WTC11 (cell line): Measurements from ENCODE around the gene ARL4D. TPM values are rescaled to one million over a fixed set of nuclear protein-coding genes. Genes with fewer than 3 reads are reported as not detected.

ENCODE experiments used
- ATAC-seq: fragments of 200-7000 bp; cut with Tn5 transposase; 2 replicates; pipeline ENCODE4 v1.10.0; 2021; ENCODE audit warnings: mild to moderate bottlenecking, moderate library complexity
- CTCF ChIA-PET: fragments of 300-600 bp; sonication (Branson Sonifier 250); formaldehyde crosslinking; loops from one replicate; lab custom pipeline; 2021; ENCODE audit warnings: antibody characterized with exemption; lab: Charles Lee
- POLR2A ChIA-PET: fragments of 350-600 bp; sonication (Branson Sonifier 250); formaldehyde crosslinking; loops from one replicate; lab custom pipeline; 2021; ENCODE audit warnings: antibody characterized with exemption; lab: Charles Lee
- DNase-seq: peaks from one replicate; pipeline ENCODE4 v3.0.0; 2021; ENCODE audit warnings: low spot score
- H3K27ac Mint-ChIP-seq: 2 replicates; pipeline ENCODE4 v1.8.0; 2021; ENCODE audit warnings: mixed read lengths
- H3K27me3 Mint-ChIP-seq: 2 replicates; pipeline ENCODE4 v1.8.0; 2021; ENCODE audit warnings: low read depth, mild to moderate bottlenecking, moderate library complexity, mixed read lengths
- H3K36me3 Mint-ChIP-seq: 2 replicates; pipeline ENCODE4 v1.8.0; 2021; ENCODE audit warnings: mixed read lengths
- H3K4me1 Mint-ChIP-seq: 2 replicates; pipeline ENCODE4 v1.8.0; 2022; ENCODE audit warnings: mixed read lengths
- H3K4me3 Mint-ChIP-seq: 2 replicates; pipeline ENCODE4 v1.8.0; 2021; ENCODE audit warnings: mild to moderate bottlenecking, moderate library complexity, mixed read lengths
- H3K9me3 Mint-ChIP-seq: 2 replicates; pipeline ENCODE4 v1.8.0; 2021; ENCODE audit warnings: mixed read lengths
- ARID4B ChIP-seq: sonication (generic); formaldehyde crosslinking; IDR thresholded peaks from 2 replicates; pipeline ENCODE4 v1.8.0; 2023; ENCODE audit warnings: missing genetic modification reagents, mild to moderate bottlenecking, borderline replicate concordance
- ATF3 ChIP-seq: sonication (generic); formaldehyde crosslinking; conservative IDR thresholded peaks from 2 replicates; pipeline ENCODE4 v1.8.1; 2022; ENCODE audit warnings: mild to moderate bottlenecking, missing genetic modification reagents
- ATF6 ChIP-seq: sonication (generic); formaldehyde crosslinking; IDR thresholded peaks from 2 replicates; pipeline ENCODE4 v1.8.1; 2023; ENCODE audit warnings: mild to moderate bottlenecking, missing genetic modification reagents
- CDX4 ChIP-seq: fragments of 250-450 bp; sonication (Bioruptor Pico); IDR thresholded peaks from 2 replicates; pipeline ENCODE4 v1.9.0; 2021; ENCODE audit warnings: moderate library complexity, mild to moderate bottlenecking, inconsistent platforms, borderline replicate concordance
- CREM ChIP-seq: sonication (generic); formaldehyde crosslinking; IDR thresholded peaks from 2 replicates; pipeline ENCODE4 v1.8.1; 2022; ENCODE audit warnings: mild to moderate bottlenecking, missing genetic modification reagents, moderate library complexity
- E2F5 ChIP-seq: sonication (generic); formaldehyde crosslinking; IDR thresholded peaks from 2 replicates; pipeline ENCODE4 v1.8.1; 2022; ENCODE audit warnings: mild to moderate bottlenecking, moderate library complexity, missing genetic modification reagents
- ERG ChIP-seq: fragments of 250-450 bp; sonication (Bioruptor Pico); IDR thresholded peaks from 2 replicates; pipeline ENCODE4 v1.8.0; 2021; ENCODE audit warnings: mild to moderate bottlenecking
- HMGXB4 ChIP-seq: sonication (generic); formaldehyde crosslinking; IDR thresholded peaks from 2 replicates; pipeline ENCODE4 v1.8.1; 2023; ENCODE audit warnings: mild to moderate bottlenecking, moderate library complexity, missing genetic modification reagents
- IRF2 ChIP-seq: sonication (generic); formaldehyde crosslinking; IDR thresholded peaks from 2 replicates; pipeline ENCODE4 v1.8.0; 2022; ENCODE audit warnings: low read depth, missing genetic modification reagents, borderline replicate concordance
- NFATC4 ChIP-seq: fragments of 250-450 bp; sonication (Bioruptor Pico); IDR thresholded peaks from 2 replicates; pipeline ENCODE4 v1.9.0; 2021; ENCODE audit warnings: mild to moderate bottlenecking
- NFE2L1 ChIP-seq: sonication (generic); formaldehyde crosslinking; IDR thresholded peaks from 2 replicates; pipeline ENCODE4 v1.8.1; 2023; ENCODE audit warnings: missing genetic modification reagents
- OVOL2 ChIP-seq: fragments of 250-450 bp; sonication (Bioruptor Pico); IDR thresholded peaks from 2 replicates; pipeline ENCODE4 v1.9.0; 2021; ENCODE audit warnings: mild to moderate bottlenecking, borderline replicate concordance
- RORB ChIP-seq: fragments of 250-450 bp; sonication (Bioruptor Pico); IDR thresholded peaks from 2 replicates; pipeline ENCODE4 v1.9.0; 2021; ENCODE audit warnings: mild to moderate bottlenecking
- TP53 ChIP-seq: sonication (generic); formaldehyde crosslinking; IDR thresholded peaks from 2 replicates; pipeline ENCODE4 v1.8.1; 2023; ENCODE audit warnings: mild to moderate bottlenecking, missing genetic modification reagents
- USF1 ChIP-seq: sonication (generic); formaldehyde crosslinking; IDR thresholded peaks from 2 replicates; pipeline ENCODE4 v1.8.0; 2022; ENCODE audit warnings: mild to moderate bottlenecking, missing genetic modification reagents
- ZBTB43 ChIP-seq: sonication (generic); formaldehyde crosslinking; IDR thresholded peaks from 2 replicates; pipeline ENCODE4 v1.8.1; 2023; ENCODE audit warnings: mild to moderate bottlenecking, missing genetic modification reagents
- ZNF219 ChIP-seq: sonication (generic); formaldehyde crosslinking; IDR thresholded peaks from 2 replicates; pipeline ENCODE4 v1.8.0; 2023; ENCODE audit warnings: missing genetic modification reagents, mild to moderate bottlenecking, borderline replicate concordance
- ZNF263 ChIP-seq: sonication (generic); formaldehyde crosslinking; IDR thresholded peaks from 2 replicates; pipeline ENCODE4 v1.8.1; 2022; ENCODE audit warnings: low read depth, mild to moderate bottlenecking, moderate library complexity, missing genetic modification reagents
- total RNA-seq: library from RNA; stranded (reverse); gene quantifications from 3 replicates; pipeline ENCODE4 v1.2.3, GENCODE V29; 2021

ARL4D gene
- total RNA-seq, 1 experiment from 2014 or later = 11.9 TPM

- no peak for TF ChIP-seq ERG (CRISPR knock-in tag)
Measured at GRCh38 chr17:43368740-43369506, 29.9 kb upstream of the ARL4D start (continued).

- H3K4me1 Mint-ChIP-seq = peaks cover 32% of the 10 kb centered on the region
- ChIA-PET POLR2A (interaction anchor here (0.7 kb wide), 2 partner anchors 28 to 35 kb away, joined by 3 to 5 read pairs; no protein-coding TSS in a partner anchor), CTCF (no interaction called here)
- peak overlapping the region; percentile 74 for H3K4me3 Mint-ChIP-seq
- H3K36me3 Mint-ChIP-seq = peaks cover 3% of the 10 kb centered on the region; the same call in 1 of the 2 replicates
- DNase-seq = no peak
- peak overlapping the region; percentile 100 for H3K27ac Mint-ChIP-seq
- no peak for ATAC-seq
- H3K9me3 Mint-ChIP-seq = peaks cover 5% of the 10 kb centered on the region
- no peaks in the 10 kb centered on the region for H3K27me3 Mint-ChIP-seq
- TF ChIP-seq RORB (CRISPR knock-in tag) = no peak
- TF ChIP-seq ZBTB43 (CRISPR knock-in tag) = no peak
- no peak for TF ChIP-seq TP53 (CRISPR knock-in tag)
- no peak for TF ChIP-seq ATF3 (CRISPR knock-in tag)
- no peak for TF ChIP-seq OVOL2 (CRISPR knock-in tag)
- no peak for TF ChIP-seq USF1 (CRISPR knock-in tag)
- TF ChIP-seq NFATC4 (CRISPR knock-in tag) = no peak
- TF ChIP-seq ATF6 (CRISPR knock-in tag) = no peak
- TF ChIP-seq E2F5 (CRISPR knock-in tag) = no peak
- no peak for TF ChIP-seq ZNF263 (CRISPR knock-in tag)
- no peak for TF ChIP-seq CDX4
- no peak for TF ChIP-seq CREM (CRISPR knock-in tag)
- no peak for TF ChIP-seq ZNF219
- no peak for TF ChIP-seq HMGXB4 (CRISPR knock-in tag)
- TF ChIP-seq NFE2L1 (CRISPR knock-in tag) = no peak
- no peak for TF ChIP-seq IRF2
- TF ChIP-seq ARID4B (CRISPR knock-in tag) = no peak
Measured at GRCh38 chr17:43369986-43370385, 28.8 kb upstream of the ARL4D start.
